ENCODE results near the gene CX3CL1. TPM values are rescaled to one million over a fixed set of nuclear protein-coding genes. Genes with fewer than 3 reads are reported as not detected.

CX3CL1 gene
- total and polyA plus RNA-seq, 2 of the 13 experiments (the other 11 are each of a cell fraction or from before 2014, with no cell fraction given): 57.3 to 60.8 TPM

GRCh38 chr16:57383276-57384247, 11.3 kb downstream of the CX3CL1 start (continued):
- TF ChIP-seq AGO1 (IDR thresholded peaks at IDR 0.05; ENCODE audit: low read depth, low read length, poor library complexity, severe bottlenecking) (no peak), TP53 (CRISPR knock-in tag; conservative IDR thresholded peaks at IDR 0.05) (no peak), ZNF124 (CRISPR knock-in tag; IDR thresholded peaks at IDR 0.05) (no peak; the same call in 1 of the 2 replicates), ZNF740 (CRISPR knock-in tag; IDR thresholded peaks at IDR 0.05) (no peak), ZNF75D (CRISPR knock-in tag; IDR thresholded peaks at IDR 0.05; ENCODE audit: borderline replicate concordance) (no peak), CBX2 (IDR thresholded peaks at IDR 0.05; ENCODE audit: low read depth, low read length) (no peak), CBX2 (CRISPR knock-in tag; IDR thresholded peaks at IDR 0.05; ENCODE audit: low read depth) (no peak), ZFP36 (IDR thresholded peaks at IDR 0.05; ENCODE audit: borderline replicate concordance, low read depth, low read length, partially characterized antibody) (no peak), NCOA1 (CRISPR knock-in tag; IDR thresholded peaks at IDR 0.05) (no peak), NFATC3 (CRISPR knock-in tag; IDR thresholded peaks at IDR 0.05) (no peak), YEATS2 (CRISPR knock-in tag; IDR thresholded peaks at IDR 0.05; ENCODE audit: borderline replicate concordance) (no peak), ZBTB10 (CRISPR knock-in tag; IDR thresholded peaks at IDR 0.05; ENCODE audit: borderline replicate concordance) (no peak), ZMAT5 (CRISPR knock-in tag; IDR thresholded peaks at IDR 0.05; ENCODE audit: borderline replicate concordance, low read depth) (no peak; the same call in 1 of the 2 replicates), SMARCC2 (IDR thresholded peaks at IDR 0.05) (no peak), E2F1 (CRISPR knock-in tag; IDR thresholded peaks at IDR 0.05) (no peak), IRF9 (CRISPR knock-in tag; IDR thresholded peaks at IDR 0.05; ENCODE audit: borderline replicate concordance) (no peak), POLR2A (IDR thresholded peaks at IDR 0.05; ENCODE audit: insufficient read depth in 1 of 2, low read depth in 2 of 2, low read length in 2 of 2) (peak; percentile 34 to 45; a peak in 3 of 4 replicates), TBL1XR1 (IDR thresholded peaks at IDR 0.05; ENCODE audit: borderline replicate concordance, low read length, partially characterized antibody) (no peak), POLR2G (IDR thresholded peaks at IDR 0.05; ENCODE audit: low read depth, low read length) (peak; percentile 9; the same call in 1 of the 2 replicates), NCOA2 (CRISPR knock-in tag; IDR thresholded peaks at IDR 0.05) (no peak), SNAI1 (CRISPR knock-in tag; IDR thresholded peaks at IDR 0.05; ENCODE audit: borderline replicate concordance) (no peak), TEF (CRISPR knock-in tag; IDR thresholded peaks at IDR 0.05) (no peak), ZNF670 (CRISPR knock-in tag; IDR thresholded peaks at IDR 0.05; ENCODE audit: borderline replicate concordance) (no peak)

Measured in HepG2 (cell line).